ENCODE results near the gene RPL9.

GRCh38 chr4:39470402-39470801 is 11.7 kb upstream of the RPL9 start:
- TF ChIP-seq POLR2AphosphoS5 (IDR thresholded peaks at IDR 0.05; ENCODE audit: low read depth, low read length): no peak
- TF ChIP-seq CTCF (IDR thresholded peaks at IDR 0.05): no peak

Data from Panc1 (cell line).